ENCODE results near the gene RNF44. TPM values are rescaled to one million over a fixed set of nuclear protein-coding genes. Genes with fewer than 3 reads are reported as not detected.
"Not testable (repeated sequence)": the region's sequence is repeated elsewhere in the genome, so short reads cannot be mapped to it uniquely, and the experiment has no call there.

RNF44 gene
- total RNA-seq, 4 donors from 2014 or later = 8.8 to 23.1 (median 15.5) TPM

- Histone ChIP-seq H3K36me3 (no peaks in the 10 kb centered on the region), H3K9me3 (no peaks in the 10 kb centered on the region), H3K27ac (no peak overlapping the region), H3K4me1 (peaks cover 0 to 21% (median 3%) of the 10 kb centered on the region in 3 donors), H3K27me3 (peaks cover 0 to 44% (median 0%) of the 10 kb centered on the region in 4 donors), H3K4me3 (no peak overlapping the region)
- WGBS, 2 donors = 37 to 43% methylated on average over 11 to 15 of the region's 18 CpGs
- no peak for DNase-seq
- TF ChIP-seq POLR2A (IDR thresholded peaks at IDR 0.05) (no peak), CTCF (IDR thresholded peaks at IDR 0.05) (no peak)
- intact Hi-C loops (cut with DNase I) = no loop called here
Observed at GRCh38 chr5:176553260-176554085, 16.3 kb upstream of the RNF44 start.

- H3K4me3 ChIP-seq = no peak overlapping the region
- peaks cover 0 to 29% (median 3%) of the 10 kb centered on the region in 3 donors for H3K4me1 ChIP-seq
- intact Hi-C loops (cut with DNase I) = no loop called here
- H3K9me3 ChIP-seq = no peaks in the 10 kb centered on the region
- WGBS, 2 donors = 65 to 75% methylated on average over 4 to 8 of the region's 11 CpGs
- TF ChIP-seq POLR2A (IDR thresholded peaks at IDR 0.05) = no peak
- TF ChIP-seq CTCF (IDR thresholded peaks at IDR 0.05) = no peak
- H3K27me3 ChIP-seq = peaks cover 0 to 44% (median 0%) of the 10 kb centered on the region in 4 donors
- H3K36me3 ChIP-seq = no peaks in the 10 kb centered on the region
- no peak overlapping the region for H3K27ac ChIP-seq
- no peak for DNase-seq
Observed at GRCh38 chr5:176552332-176552869, 15.2 kb upstream of the RNF44 start.

- H3K27ac ChIP-seq; H3K36me3 ChIP-seq; DNase-seq; intact Hi-C loops (cut with DNase I); H3K9me3 ChIP-seq; H3K4me3 ChIP-seq: not testable (repeated sequence)
- peaks cover 0 to 35% (median 3%) of the 10 kb centered on the region in 3 donors for H3K4me1 ChIP-seq
- 72 to 83% methylated on average over 11 of the region's 11 CpGs for WGBS, 2 donors
- peaks cover 0 to 44% (median 0%) of the 10 kb centered on the region in 4 donors for H3K27me3 ChIP-seq
Observed at GRCh38 chr5:176550937-176551336, 13.7 kb upstream of the RNF44 start.

GRCh38 chr5:176550275-176550831 is 13.2 kb upstream of the RNF44 start:
- no peak overlapping the region for H3K27ac ChIP-seq
- H3K4me3 ChIP-seq = no peak overlapping the region
- H3K27me3 ChIP-seq = peaks cover 0 to 44% (median 0%) of the 10 kb centered on the region in 4 donors
- intact Hi-C loops (cut with DNase I) = no loop called here
- WGBS, 2 donors = 67 to 86% methylated on average over 6 to 11 of the region's 16 CpGs
- no peak for TF ChIP-seq POLR2A (IDR thresholded peaks at IDR 0.05)
- TF ChIP-seq CTCF (IDR thresholded peaks at IDR 0.05) = no peak
- H3K36me3 ChIP-seq = no peaks in the 10 kb centered on the region
- H3K9me3 ChIP-seq = no peaks in the 10 kb centered on the region
- H3K4me1 ChIP-seq = peaks cover 0 to 41% (median 3%) of the 10 kb centered on the region in 3 donors
- DNase-seq = no peak

GRCh38 chr5:176549871-176550270 is 12.7 kb upstream of the RNF44 start:
- WGBS, 2 donors = 60 to 67% methylated on average over 1 of the region's 7 CpGs
- no peak for DNase-seq
- H3K4me1 ChIP-seq = peaks cover 0 to 45% (median 3%) of the 10 kb centered on the region in 3 donors
- TF ChIP-seq POLR2A (IDR thresholded peaks at IDR 0.05) = no peak
- no peak for TF ChIP-seq CTCF (IDR thresholded peaks at IDR 0.05)
- intact Hi-C loops (cut with DNase I) = no loop called here
- H3K36me3 ChIP-seq = no peaks in the 10 kb centered on the region
- no peaks in the 10 kb centered on the region for H3K9me3 ChIP-seq
- H3K4me3 ChIP-seq = no peak overlapping the region
- H3K27me3 ChIP-seq = peaks cover 0 to 40% (median 0%) of the 10 kb centered on the region in 4 donors
- H3K27ac ChIP-seq = no peak overlapping the region
